GM12872 (cell line): ENCODE results near the gene CNOT9.

ENCODE experiments used
- CTCF ChIP-seq: IDR thresholded peaks from 3 replicates; pipeline ENCODE4 v1.5.1; 2011; ENCODE audit warnings: low read depth, mild to moderate bottlenecking, low read length, moderate library complexity; ENCODE audit not compliant: insufficient read depth

CNOT9 gene

GRCh38 chr2:218642121-218642656 is 73.5 kb downstream of the CNOT9 start:
- TF ChIP-seq CTCF, result no peak

GRCh38 chr2:218642786-218643185 is 74.1 kb downstream of the CNOT9 start:
- no peak for TF ChIP-seq CTCF

- no peak for TF ChIP-seq CTCF
These were observed 75.2 kb downstream of the CNOT9 start for GRCh38 chr2:218643751-218644310.

- TF ChIP-seq CTCF, result no peak
These were observed 76.1 kb downstream of the CNOT9 start for GRCh38 chr2:218644721-218645120.

GRCh38 chr2:218645126-218645525 is 76.5 kb downstream of the CNOT9 start:
- TF ChIP-seq CTCF, result no peak
